K562 (cell line): ENCODE measurements around the gene CBY3.

Source experiments
- ELF1 ChIP-seq: fragments of 200-800 bp; sonication (Bioruptor generic); IDR thresholded peaks from 2 replicates; pipeline ENCODE4 v1.6.1; 2016; ENCODE audit warnings: missing genetic modification characterization, missing compliant biosample characterization
- EP300 ChIP-seq: IDR thresholded peaks from 2 replicates; pipeline ENCODE4 v1.6.1; 2012; ENCODE audit warnings: low read length, improper control_type of control experiment
- IRF9 ChIP-seq: fragments of 450-650 bp; IDR thresholded peaks from 2 replicates; pipeline ENCODE4 v1.6.1; 2016; ENCODE audit warnings: missing biosample characterization, missing genetic modification characterization
- LEF1 ChIP-seq: fragments of 450-650 bp; IDR thresholded peaks from 2 replicates; pipeline ENCODE4 v1.6.1; 2016; ENCODE audit warnings: mild to moderate bottlenecking
- SP1 ChIP-seq: sonication (generic); formaldehyde crosslinking; IDR thresholded peaks from 2 replicates; pipeline ENCODE4 v1.8.1; 2022; ENCODE audit warnings: mild to moderate bottlenecking, missing genetic modification reagents
- TEAD4 ChIP-seq, 2 experiments: sonication (generic) in 1 of 2; formaldehyde crosslinking in 1 of 2; IDR thresholded peaks; 2 replicates each; pipeline versions ENCODE4 v1.6.1 to v1.8.0; 2012 to 2022; ENCODE audit warnings: borderline replicate concordance in 1 of 2, inconsistent platforms in 1 of 2, low read length in 1 of 2, mild to moderate bottlenecking in 1 of 2, missing genetic modification reagents in 1 of 2
- TSHZ1 ChIP-seq: fragments of 250-450 bp; sonication (Bioruptor Pico); IDR thresholded peaks from 2 replicates; pipeline ENCODE4 v1.4.0; 2020; ENCODE audit warnings: mild to moderate bottlenecking, moderate library complexity
- UBTF ChIP-seq, 2 experiments: IDR thresholded peaks; 2 replicates each; pipeline ENCODE4 v1.6.1; 2012; ENCODE audit warnings: improper control_type of control experiment in 2 of 2, low read depth in 2 of 2, low read length in 2 of 2, borderline replicate concordance in 1 of 2
- ZBTB17 ChIP-seq: fragments of 450-650 bp; formaldehyde crosslinking; IDR thresholded peaks from 2 replicates; pipeline ENCODE4 v1.4.0; 2020; ENCODE audit warnings: mild to moderate bottlenecking
- ZKSCAN8 ChIP-seq: fragments of 200-800 bp; sonication (Bioruptor generic); IDR thresholded peaks from 2 replicates; pipeline ENCODE4 v1.6.1; 2016; ENCODE audit warnings: missing genetic modification characterization, missing compliant biosample characterization
- ZNF316 ChIP-seq: fragments of 450-650 bp; IDR thresholded peaks from 2 replicates; pipeline ENCODE4 v1.6.1; 2016
- TF ChIP-seq, protein P1 (sequence below), 3 experiments: IDR thresholded peaks in 2 of 3; conservative IDR thresholded peaks in 1 of 3; 2 replicates each; pipeline ENCODE4 v1.5.1; 2011 to 2012; ENCODE audit warnings: low read length in 3 of 3, mild to moderate bottlenecking in 3 of 3, control low read depth in 2 of 3, improper control_type of control experiment in 1 of 3, inconsistent platforms in 1 of 3, low read depth in 1 of 3, mixed read lengths in 1 of 3, moderate library complexity in 1 of 3; ENCODE audit not compliant: insufficient read depth in 2 of 3
- TF ChIP-seq, protein P2 (sequence below), 2 experiments: fragments of 250-450 bp in 1 of 2; fragments of 450-650 bp in 1 of 2; sonication (Bioruptor Pico) in 1 of 2; IDR thresholded peaks; 2 replicates each; pipeline versions ENCODE4 v1.6.1 to v1.8.0; 2016 to 2021; ENCODE audit warnings: mild to moderate bottlenecking in 2 of 2, moderate library complexity in 2 of 2, missing compliant biosample characterization in 1 of 2, missing genetic modification characterization in 1 of 2

GRCh38 chr5:179729727-179730126, 48.9 kb upstream of the CBY3 start:
- TF ChIP-seq, protein P1, sequence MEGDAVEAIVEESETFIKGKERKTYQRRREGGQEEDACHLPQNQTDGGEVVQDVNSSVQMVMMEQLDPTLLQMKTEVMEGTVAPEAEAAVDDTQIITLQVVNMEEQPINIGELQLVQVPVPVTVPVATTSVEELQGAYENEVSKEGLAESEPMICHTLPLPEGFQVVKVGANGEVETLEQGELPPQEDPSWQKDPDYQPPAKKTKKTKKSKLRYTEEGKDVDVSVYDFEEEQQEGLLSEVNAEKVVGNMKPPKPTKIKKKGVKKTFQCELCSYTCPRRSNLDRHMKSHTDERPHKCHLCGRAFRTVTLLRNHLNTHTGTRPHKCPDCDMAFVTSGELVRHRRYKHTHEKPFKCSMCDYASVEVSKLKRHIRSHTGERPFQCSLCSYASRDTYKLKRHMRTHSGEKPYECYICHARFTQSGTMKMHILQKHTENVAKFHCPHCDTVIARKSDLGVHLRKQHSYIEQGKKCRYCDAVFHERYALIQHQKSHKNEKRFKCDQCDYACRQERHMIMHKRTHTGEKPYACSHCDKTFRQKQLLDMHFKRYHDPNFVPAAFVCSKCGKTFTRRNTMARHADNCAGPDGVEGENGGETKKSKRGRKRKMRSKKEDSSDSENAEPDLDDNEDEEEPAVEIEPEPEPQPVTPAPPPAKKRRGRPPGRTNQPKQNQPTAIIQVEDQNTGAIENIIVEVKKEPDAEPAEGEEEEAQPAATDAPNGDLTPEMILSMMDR (IDR thresholded peaks at IDR 0.05 in 2 of 3, conservative IDR thresholded peaks at IDR 0.05 in 1 of 3; ENCODE audit: insufficient read depth in 2 of 3, low read depth in 1 of 3, low read length in 3 of 3), result no peak
- no peak for TF ChIP-seq TEAD4 (IDR thresholded peaks at IDR 0.05; ENCODE audit: low read length)
- no peak for TF ChIP-seq TEAD4 (CRISPR knock-in tag; IDR thresholded peaks at IDR 0.05; ENCODE audit: borderline replicate concordance)
- TF ChIP-seq ZKSCAN8 (CRISPR knock-in tag), result no peak
- TF ChIP-seq, protein P2, sequence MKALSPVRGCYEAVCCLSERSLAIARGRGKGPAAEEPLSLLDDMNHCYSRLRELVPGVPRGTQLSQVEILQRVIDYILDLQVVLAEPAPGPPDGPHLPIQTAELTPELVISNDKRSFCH (CRISPR knock-in tag; IDR thresholded peaks at IDR 0.05), result no peak
- TF ChIP-seq, protein P2 (tag; IDR thresholded peaks at IDR 0.05), result no peak
- TF ChIP-seq UBTF (IDR thresholded peaks at IDR 0.05; ENCODE audit: borderline replicate concordance in 1 of 2, low read depth in 2 of 2, low read length in 2 of 2), result no peak
- no peak for TF ChIP-seq ZNF316
- no peak for TF ChIP-seq TSHZ1
- no peak for TF ChIP-seq ELF1 (tag)
- TF ChIP-seq IRF9, result no peak
- no peak for TF ChIP-seq SP1
- TF ChIP-seq ZBTB17 (CRISPR knock-in tag), result no peak
- TF ChIP-seq EP300, result no peak
- no peak for TF ChIP-seq LEF1
